ENCODE measurements around the gene FCN1.

GRCh38 chr9:134935056-134935640 is 17.4 kb upstream of the FCN1 start:
- no peak for TF ChIP-seq CTCF (IDR thresholded peaks at IDR 0.05 in 2 of 3, conservative IDR thresholded peaks at IDR 0.05 in 1 of 3; ENCODE audit: insufficient read depth in 2 of 3, low read depth in 1 of 3, low read length in 3 of 3)
- no peak for TF ChIP-seq SMC3 (conservative IDR thresholded peaks at IDR 0.05; ENCODE audit: insufficient read depth, low read depth, low read length)
- TF ChIP-seq HNRNPUL1 (IDR thresholded peaks at IDR 0.05; ENCODE audit: low read length), result no peak
- no peak for TF ChIP-seq GABPB2 (CRISPR knock-in tag; conservative IDR thresholded peaks at IDR 0.05)
- no peak for TF ChIP-seq POLR2A (conservative IDR thresholded peaks at IDR 0.05)
- TF ChIP-seq TFAP4 (CRISPR knock-in tag; IDR thresholded peaks at IDR 0.05; ENCODE audit: borderline replicate concordance), result no peak
- no peak for TF ChIP-seq SIX5 (IDR thresholded peaks at IDR 0.05; ENCODE audit: borderline replicate concordance in 1 of 2, insufficient read depth in 1 of 2, low read depth in 1 of 2, low read length in 2 of 2)
- TF ChIP-seq TCF7L2 (IDR thresholded peaks at IDR 0.05; ENCODE audit: low read depth, low read length), result no peak
- no peak for TF ChIP-seq SMAD3 (CRISPR knock-in tag; conservative IDR thresholded peaks at IDR 0.05)
- no peak for TF ChIP-seq EZH2 (IDR thresholded peaks at IDR 0.05; ENCODE audit: borderline replicate concordance, low read depth, low read length)
- TF ChIP-seq REST (IDR thresholded peaks at IDR 0.05; ENCODE audit: borderline replicate concordance), result no peak
- no peak for TF ChIP-seq REST (CRISPR knock-in tag; IDR thresholded peaks at IDR 0.05; ENCODE audit: low read depth)
- TF ChIP-seq MAX (CRISPR knock-in tag; IDR thresholded peaks at IDR 0.05), result no peak
- no peak for TF ChIP-seq JUND (IDR thresholded peaks at IDR 0.05; ENCODE audit: borderline replicate concordance, low read depth, low read length)
- TF ChIP-seq JUND (tag; IDR thresholded peaks at IDR 0.05; ENCODE audit: borderline replicate concordance, low read depth, low read length), result no peak
- no peak for TF ChIP-seq NR2C2 (CRISPR knock-in tag; IDR thresholded peaks at IDR 0.05)
- TF ChIP-seq NR2C2 (tag; IDR thresholded peaks at IDR 0.05), result no peak
